ENCODE data around the gene PDX1.

DNA sequence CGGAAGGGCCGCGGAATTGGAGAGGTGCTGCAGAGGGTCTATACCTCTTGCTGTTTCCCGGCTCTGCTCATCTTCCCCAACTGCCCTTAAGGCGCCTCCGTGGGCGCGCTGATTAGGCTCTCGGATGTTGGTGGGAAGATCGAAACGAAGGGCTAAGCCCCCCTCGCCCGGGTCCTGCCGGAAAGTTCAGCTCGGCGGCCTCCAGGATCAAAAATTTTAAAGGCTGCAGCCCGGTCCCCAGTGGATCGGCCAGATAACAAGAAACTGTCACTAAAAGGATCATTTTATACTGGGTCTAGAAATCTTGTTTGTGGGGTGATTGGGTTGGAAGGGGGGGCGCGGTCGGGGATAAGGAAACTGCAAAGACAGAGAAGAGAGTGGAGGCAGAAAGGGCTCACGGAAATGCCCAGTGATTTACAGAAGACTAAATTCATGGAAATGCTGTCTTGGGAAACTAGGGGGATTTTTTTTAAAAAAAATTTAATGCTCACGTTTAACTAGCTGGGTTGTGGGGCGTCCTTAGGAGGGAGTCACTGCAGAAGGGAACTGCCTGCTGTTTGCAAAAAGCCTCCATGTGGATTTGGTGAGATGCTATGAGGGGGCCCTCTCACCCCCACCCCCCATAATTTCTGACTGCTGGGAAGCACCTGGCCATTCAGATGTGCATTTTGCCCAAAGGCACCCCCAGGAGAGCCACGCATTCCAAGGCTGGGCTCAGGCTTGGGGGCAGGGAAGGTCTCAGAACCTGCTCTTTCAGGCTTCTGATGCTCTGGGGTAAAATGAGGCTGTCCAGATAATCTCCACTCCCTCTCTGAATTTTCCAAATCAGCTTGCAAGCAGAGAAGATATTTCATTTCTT is 41.7 kb downstream of the PDX1 start:
- TF ChIP-seq, protein P1, sequence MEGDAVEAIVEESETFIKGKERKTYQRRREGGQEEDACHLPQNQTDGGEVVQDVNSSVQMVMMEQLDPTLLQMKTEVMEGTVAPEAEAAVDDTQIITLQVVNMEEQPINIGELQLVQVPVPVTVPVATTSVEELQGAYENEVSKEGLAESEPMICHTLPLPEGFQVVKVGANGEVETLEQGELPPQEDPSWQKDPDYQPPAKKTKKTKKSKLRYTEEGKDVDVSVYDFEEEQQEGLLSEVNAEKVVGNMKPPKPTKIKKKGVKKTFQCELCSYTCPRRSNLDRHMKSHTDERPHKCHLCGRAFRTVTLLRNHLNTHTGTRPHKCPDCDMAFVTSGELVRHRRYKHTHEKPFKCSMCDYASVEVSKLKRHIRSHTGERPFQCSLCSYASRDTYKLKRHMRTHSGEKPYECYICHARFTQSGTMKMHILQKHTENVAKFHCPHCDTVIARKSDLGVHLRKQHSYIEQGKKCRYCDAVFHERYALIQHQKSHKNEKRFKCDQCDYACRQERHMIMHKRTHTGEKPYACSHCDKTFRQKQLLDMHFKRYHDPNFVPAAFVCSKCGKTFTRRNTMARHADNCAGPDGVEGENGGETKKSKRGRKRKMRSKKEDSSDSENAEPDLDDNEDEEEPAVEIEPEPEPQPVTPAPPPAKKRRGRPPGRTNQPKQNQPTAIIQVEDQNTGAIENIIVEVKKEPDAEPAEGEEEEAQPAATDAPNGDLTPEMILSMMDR (IDR thresholded peaks at IDR 0.05 in 2 of 3, conservative IDR thresholded peaks at IDR 0.05 in 1 of 3; ENCODE audit: borderline replicate concordance in 1 of 3, insufficient read depth in 1 of 3, low read depth in 2 of 3, low read length in 2 of 3) = no peak
- TF ChIP-seq POLR2A (IDR thresholded peaks at IDR 0.05; ENCODE audit: borderline replicate concordance, extremely low read depth, insufficient read depth, insufficient read length) (no peak), JUND (IDR thresholded peaks at IDR 0.05) (no peak), EGR1 (IDR thresholded peaks at IDR 0.05; ENCODE audit: low read depth) (no peak), SRF (IDR thresholded peaks at IDR 0.05; ENCODE audit: low read depth) (no peak), ZNF274 (IDR thresholded peaks at IDR 0.05; ENCODE audit: low read depth, low read length) (no peak), POLR2AphosphoS5 (IDR thresholded peaks at IDR 0.05; ENCODE audit: low read depth, low read length) (no peak), CEBPB (IDR thresholded peaks at IDR 0.05; ENCODE audit: low read depth) (no peak), EZH2 (IDR thresholded peaks at IDR 0.05) (no peak)
- TF ChIP-seq, protein P2, sequence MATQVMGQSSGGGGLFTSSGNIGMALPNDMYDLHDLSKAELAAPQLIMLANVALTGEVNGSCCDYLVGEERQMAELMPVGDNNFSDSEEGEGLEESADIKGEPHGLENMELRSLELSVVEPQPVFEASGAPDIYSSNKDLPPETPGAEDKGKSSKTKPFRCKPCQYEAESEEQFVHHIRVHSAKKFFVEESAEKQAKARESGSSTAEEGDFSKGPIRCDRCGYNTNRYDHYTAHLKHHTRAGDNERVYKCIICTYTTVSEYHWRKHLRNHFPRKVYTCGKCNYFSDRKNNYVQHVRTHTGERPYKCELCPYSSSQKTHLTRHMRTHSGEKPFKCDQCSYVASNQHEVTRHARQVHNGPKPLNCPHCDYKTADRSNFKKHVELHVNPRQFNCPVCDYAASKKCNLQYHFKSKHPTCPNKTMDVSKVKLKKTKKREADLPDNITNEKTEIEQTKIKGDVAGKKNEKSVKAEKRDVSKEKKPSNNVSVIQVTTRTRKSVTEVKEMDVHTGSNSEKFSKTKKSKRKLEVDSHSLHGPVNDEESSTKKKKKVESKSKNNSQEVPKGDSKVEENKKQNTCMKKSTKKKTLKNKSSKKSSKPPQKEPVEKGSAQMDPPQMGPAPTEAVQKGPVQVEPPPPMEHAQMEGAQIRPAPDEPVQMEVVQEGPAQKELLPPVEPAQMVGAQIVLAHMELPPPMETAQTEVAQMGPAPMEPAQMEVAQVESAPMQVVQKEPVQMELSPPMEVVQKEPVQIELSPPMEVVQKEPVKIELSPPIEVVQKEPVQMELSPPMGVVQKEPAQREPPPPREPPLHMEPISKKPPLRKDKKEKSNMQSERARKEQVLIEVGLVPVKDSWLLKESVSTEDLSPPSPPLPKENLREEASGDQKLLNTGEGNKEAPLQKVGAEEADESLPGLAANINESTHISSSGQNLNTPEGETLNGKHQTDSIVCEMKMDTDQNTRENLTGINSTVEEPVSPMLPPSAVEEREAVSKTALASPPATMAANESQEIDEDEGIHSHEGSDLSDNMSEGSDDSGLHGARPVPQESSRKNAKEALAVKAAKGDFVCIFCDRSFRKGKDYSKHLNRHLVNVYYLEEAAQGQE (IDR thresholded peaks at IDR 0.05; ENCODE audit: low read depth) = no peak

Measured in HCT116 (cell line).